SK-N-SH (cell line): ENCODE data around the gene KLHL2.

Experiments used
- CTCF ChIP-seq: fragments of 200-600 bp; sonication (generic); IDR thresholded peaks from 2 replicates; pipeline ENCODE4 v1.6.1; 2017; ENCODE audit warnings: antibody characterized with exemption, mild to moderate bottlenecking, moderate library complexity
- EP300 ChIP-seq, 2 experiments: IDR thresholded peaks; 2 replicates each; pipeline versions ENCODE4 v1.4.0 to v1.6.1; 2012; ENCODE audit warnings: borderline replicate concordance in 1 of 2, low read depth in 1 of 2, low read length in 1 of 2
- FOXJ3 ChIP-seq: sonication (generic); formaldehyde crosslinking; IDR thresholded peaks from 2 replicates; pipeline ENCODE4 v1.5.1; 2020; ENCODE audit warnings: mild to moderate bottlenecking, missing genetic modification reagents
- JUND ChIP-seq: IDR thresholded peaks from 2 replicates; pipeline ENCODE4 v1.4.0; 2012
- TEAD4 ChIP-seq: IDR thresholded peaks from 2 replicates; pipeline ENCODE4 v1.4.0; 2012; ENCODE audit warnings: mild to moderate bottlenecking, borderline replicate concordance; ENCODE audit not compliant: insufficient read depth

GRCh38 chr4:165158762-165159161, 48.6 kb upstream of the KLHL2 start:
- TF ChIP-seq CTCF (no peak), EP300 (IDR thresholded peaks at IDR 0.05; ENCODE audit: borderline replicate concordance in 1 of 2, low read depth in 1 of 2, low read length in 1 of 2) (no peak), JUND (no peak), TEAD4 (no peak), FOXJ3 (CRISPR knock-in tag) (no peak)
